Stimulated activated CD4-positive, alpha-beta T cell treated with anti-CD3 and anti-CD28 coated beads, Interleukin-15, amount 100 ng/mL, for 24 hours (primary cell): ENCODE results near the gene SMPD4.
"Not testable (repeated sequence)": the region's sequence is repeated elsewhere in the genome, so short reads cannot be mapped to it uniquely, and the experiment has no call there.

ENCODE experiments used
- DNase-seq: peaks from one replicate; pipeline ENCODE4 v3.0.0-alpha.2; 2020

Gene SMPD4

GRCh38 chr2:130187268-130187667, 5.9 kb upstream of the SMPD4 start:
- no peak for DNase-seq

GRCh38 chr2:130186391-130186790, 5.0 kb upstream of the SMPD4 start:
- DNase-seq, result no peak

- DNase-seq, result no peak
These were observed 4.5 kb upstream of the SMPD4 start for GRCh38 chr2:130185896-130186295.

GRCh38 chr2:130185436-130185835, 4.0 kb upstream of the SMPD4 start:
- no peak for DNase-seq

- no peak for DNase-seq
These were observed 2.3 kb upstream of the SMPD4 start for GRCh38 chr2:130183512-130184373.

GRCh38 chr2:130182826-130183511, 1.6 kb upstream of the SMPD4 start:
- not testable (repeated sequence) for DNase-seq

- DNase-seq, result peak; percentile 93
These were observed 679 bp upstream of the SMPD4 start, which contains the start of gene MZT2B for GRCh38 chr2:130181880-130182682. MZT2B (plus strand) TSS chr2:130182262; CDS start chr2:130182283, 21 bp downstream.

- not testable (repeated sequence) for DNase-seq
These were observed 738 bp downstream of the SMPD4 start for GRCh38 chr2:130180404-130181324.

- DNase-seq, result not testable (repeated sequence)
These were observed 6.5 kb downstream of the SMPD4 start for GRCh38 chr2:130174866-130175265.

GRCh38 chr2:130169896-130170295, 11.5 kb downstream of the SMPD4 start:
- DNase-seq, result no peak

- not testable (repeated sequence) for DNase-seq
These were observed 12.2 kb downstream of the SMPD4 start for GRCh38 chr2:130169163-130169562.

- DNase-seq, result not testable (repeated sequence)
These were observed 14.8 kb downstream of the SMPD4 start for GRCh38 chr2:130166611-130167010.

- DNase-seq, result no peak
These were observed 15.9 kb downstream of the SMPD4 start for GRCh38 chr2:130165293-130166016.

GRCh38 chr2:130162968-130163367, 18.4 kb downstream of the SMPD4 start:
- DNase-seq, result no peak

GRCh38 chr2:130162486-130162885, 18.9 kb downstream of the SMPD4 start:
- DNase-seq, result not testable (repeated sequence)

- DNase-seq, result not testable (repeated sequence)
These were observed 20.3 kb downstream of the SMPD4 start for GRCh38 chr2:130160838-130161705.

GRCh38 chr2:130160131-130160530, 21.3 kb downstream of the SMPD4 start:
- DNase-seq, result no peak

- DNase-seq, result not testable (repeated sequence)
These were observed 22.0 kb downstream of the SMPD4 start for GRCh38 chr2:130159376-130159775.

GRCh38 chr2:130158631-130159030, 22.8 kb downstream of the SMPD4 start:
- DNase-seq, result no peak

GRCh38 chr2:130157825-130158514, 23.4 kb downstream of the SMPD4 start:
- DNase-seq, result not testable (repeated sequence)
